ENCODE results near the gene GPBP1.
"Not testable (repeated sequence)": the region's sequence is repeated elsewhere in the genome, so short reads cannot be mapped to it uniquely, and the experiment has no call there.

GPBP1 gene

DNA sequence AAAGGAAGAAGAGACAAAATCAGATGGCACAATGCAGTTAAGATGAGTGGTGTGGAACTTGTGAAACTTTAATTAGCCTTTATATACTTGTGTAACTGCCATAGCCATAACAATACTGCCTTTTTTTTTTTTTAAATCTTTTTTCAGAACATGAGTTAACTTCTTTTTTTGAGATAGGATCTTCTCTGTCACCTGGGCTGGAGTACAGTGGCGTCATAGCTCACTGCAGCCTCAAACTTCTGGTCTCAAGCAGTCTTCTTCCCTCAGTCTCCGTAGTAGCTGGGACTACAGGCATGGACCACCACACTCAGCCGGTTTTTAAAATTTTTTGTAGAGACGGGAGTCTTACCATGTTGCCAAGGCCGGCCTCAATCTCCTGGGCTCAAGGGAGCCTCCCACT, 37.2 kb downstream of the GPBP1 start:
- no peak for DNase-seq

DNA sequence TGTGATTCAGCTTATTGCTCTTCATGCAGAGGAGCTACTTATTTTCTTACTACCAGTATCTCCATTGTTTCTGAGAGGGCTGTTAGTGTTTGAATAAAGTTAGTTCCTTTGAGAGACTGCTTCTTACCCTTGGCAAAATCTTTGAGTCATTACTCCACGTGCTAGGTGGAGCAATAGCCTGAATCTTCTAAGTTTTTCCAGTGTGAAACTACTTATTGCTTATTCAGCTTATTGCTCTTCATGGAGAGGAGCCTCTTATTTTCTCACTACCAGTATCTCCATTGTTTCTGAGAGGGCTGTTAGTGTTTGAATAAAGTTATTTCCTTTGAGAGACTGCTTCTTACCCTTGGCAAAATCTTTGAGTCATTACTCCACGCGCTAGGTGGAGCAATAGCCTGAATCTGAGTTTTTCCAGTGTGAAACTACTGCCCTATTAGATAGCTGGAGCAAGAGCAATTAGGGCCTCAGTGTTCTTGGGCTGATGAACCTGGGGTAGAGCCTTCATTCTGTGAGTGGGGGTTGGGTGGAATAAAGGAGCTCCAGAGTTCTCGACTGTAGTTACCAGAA, 41.9 kb downstream of the GPBP1 start:
- no peak for DNase-seq

DNA sequence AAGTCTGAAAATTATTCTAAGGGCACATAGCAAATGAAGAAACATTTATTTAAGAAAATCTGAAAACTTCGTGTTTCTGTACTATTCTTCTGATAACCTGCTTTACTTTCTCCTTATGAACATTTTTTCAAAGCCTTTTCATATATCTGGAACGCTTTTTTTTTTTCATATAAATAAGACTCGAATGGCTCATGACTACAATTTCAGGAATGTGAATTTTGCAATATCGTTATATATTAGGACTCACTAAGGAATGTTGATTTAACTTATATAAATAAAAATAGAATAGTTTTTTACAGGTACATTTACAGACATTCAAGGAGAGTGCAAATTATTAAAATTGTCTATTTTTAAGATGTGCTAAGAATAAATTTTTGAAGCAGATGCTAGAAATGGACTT, 42.9 kb downstream of the GPBP1 start:
- no peak for DNase-seq

DNA sequence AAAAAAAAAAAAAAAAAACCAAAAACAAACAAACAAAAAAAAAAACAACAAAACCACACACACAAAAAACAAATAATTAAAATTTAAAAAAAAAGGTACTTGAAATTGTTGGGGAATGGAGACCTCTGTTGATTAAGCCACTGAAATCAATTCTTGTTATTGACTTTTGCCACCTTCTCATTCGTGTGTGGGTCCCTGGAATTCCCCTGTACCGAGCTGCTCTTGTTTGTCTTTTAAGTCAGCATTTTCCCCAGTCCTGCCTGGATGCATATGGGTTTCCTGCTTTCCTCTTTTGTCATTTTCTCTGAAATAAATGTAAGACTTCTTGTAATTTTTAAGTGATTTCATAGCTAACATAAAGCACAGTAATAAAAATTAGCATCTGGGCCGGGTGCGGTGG, 45.5 kb downstream of the GPBP1 start:
- no peak for DNase-seq

DNA sequence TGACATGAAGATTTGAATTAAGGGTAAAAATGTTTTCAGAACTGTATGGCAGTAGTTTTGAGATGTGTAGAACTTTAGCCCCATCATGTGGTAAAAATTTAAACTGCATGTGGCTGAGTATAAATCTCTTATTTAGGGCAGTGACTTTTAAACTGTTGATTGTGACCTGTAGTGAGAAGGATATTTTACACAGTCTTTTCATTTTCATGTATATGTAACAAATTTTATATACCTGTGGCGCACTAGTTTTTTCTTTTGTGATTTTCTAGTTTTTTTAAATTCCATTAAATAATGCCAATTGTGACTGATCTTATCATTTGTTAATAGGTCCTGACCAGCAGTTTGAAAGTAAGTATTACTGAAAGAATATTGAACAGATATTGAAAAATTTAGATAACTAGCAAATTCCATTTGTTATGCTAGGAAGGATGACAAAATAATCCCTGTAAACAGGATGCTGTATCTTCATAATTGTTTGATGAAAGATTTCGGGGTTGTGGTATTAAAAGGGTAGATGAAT, 47.2 kb downstream of the GPBP1 start:
- no peak for DNase-seq

DNA sequence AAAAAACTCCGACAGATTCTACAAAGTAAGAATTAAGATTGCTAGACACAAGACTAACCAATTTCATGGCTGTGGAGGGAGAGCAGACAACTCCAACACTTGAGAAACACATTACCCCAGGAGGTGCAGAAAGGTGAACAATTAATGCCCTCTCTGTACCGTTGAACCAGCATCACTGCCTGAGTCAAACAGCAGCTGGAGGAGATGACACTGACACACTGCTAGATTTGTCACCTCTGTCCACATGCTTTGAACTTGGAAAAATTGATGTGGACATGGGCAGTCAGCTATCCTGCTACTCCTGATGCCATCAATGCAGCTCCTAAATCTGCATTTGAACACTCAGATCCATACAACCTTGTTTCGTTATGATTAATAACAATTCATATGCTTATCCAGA, 51.7 kb downstream of the GPBP1 start:
- DNase-seq: no peak

DNA sequence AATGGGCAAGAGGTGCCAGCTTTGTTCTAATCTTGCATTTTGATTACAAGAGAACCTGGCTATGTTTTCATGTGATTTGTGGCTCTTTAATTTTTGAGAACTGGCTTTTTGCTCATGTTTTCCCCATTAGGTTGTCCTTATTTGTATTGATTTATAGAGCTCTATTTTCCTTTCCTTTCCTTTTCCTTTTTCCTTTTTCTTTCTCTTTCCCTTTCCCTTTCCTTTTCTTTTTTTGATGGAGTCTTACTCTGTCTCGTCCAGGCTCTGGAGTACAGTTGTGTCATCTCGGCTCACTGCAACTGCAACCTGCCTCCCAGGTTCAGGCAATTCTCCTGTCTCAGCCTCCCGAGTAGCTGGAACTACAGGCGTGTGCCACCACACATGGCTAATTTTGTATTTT, 55.5 kb downstream of the GPBP1 start:
- no peak for DNase-seq

DNA sequence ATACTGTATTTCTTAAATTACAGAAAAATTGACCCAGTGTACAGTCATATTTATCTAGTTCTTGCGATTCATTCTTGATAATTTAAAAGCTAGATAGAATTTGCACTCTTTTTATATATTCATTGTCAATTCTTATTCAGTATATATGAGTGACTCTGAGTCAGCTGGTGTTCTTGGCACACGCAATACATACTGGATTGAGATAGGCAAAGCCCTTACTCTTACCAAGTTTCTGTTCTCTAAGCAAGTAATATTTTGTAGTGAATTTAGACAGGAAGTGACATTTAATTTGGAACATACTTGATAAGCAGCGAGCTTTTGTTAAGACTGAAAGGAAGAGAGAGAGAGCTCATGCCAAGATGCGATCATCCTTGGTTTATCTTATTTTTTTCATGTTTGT, 57.7 kb downstream of the GPBP1 start:
- no peak for DNase-seq

DNA sequence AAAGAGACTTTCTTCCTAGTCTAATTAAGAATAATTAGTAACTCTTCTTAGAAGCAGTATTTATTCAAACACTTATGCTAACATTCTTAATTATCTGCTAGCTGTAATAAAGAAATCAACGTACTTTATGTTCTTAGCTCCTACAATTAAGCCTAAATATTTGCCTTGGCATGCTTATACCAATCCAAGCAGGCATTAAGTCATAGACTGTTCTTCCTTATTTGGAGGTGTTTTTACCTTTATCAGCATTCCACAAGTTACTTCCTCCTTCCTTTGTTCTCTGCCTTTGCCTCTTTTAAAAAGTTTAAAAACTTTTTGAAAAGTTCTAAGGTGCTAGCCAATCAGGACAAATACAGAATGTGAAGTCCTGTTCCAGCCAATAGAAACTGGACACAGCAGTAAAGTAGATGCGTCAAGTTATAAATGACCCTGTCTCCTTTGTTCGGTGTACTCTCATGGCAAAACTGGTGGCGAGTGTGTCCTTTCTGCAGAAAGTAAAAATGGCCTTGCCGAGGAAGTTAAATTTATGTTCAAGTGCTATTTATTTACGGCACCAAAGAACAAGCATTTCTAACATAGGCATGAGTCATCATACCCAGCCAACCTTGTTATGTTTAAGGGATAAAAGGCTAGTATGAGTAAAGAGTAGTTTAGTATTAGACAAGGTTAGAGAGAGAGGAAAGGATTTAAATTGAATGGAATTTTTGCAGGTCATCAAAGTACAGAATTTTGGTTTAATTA, 58.6 kb downstream of the GPBP1 start:
- no peak for DNase-seq

DNA sequence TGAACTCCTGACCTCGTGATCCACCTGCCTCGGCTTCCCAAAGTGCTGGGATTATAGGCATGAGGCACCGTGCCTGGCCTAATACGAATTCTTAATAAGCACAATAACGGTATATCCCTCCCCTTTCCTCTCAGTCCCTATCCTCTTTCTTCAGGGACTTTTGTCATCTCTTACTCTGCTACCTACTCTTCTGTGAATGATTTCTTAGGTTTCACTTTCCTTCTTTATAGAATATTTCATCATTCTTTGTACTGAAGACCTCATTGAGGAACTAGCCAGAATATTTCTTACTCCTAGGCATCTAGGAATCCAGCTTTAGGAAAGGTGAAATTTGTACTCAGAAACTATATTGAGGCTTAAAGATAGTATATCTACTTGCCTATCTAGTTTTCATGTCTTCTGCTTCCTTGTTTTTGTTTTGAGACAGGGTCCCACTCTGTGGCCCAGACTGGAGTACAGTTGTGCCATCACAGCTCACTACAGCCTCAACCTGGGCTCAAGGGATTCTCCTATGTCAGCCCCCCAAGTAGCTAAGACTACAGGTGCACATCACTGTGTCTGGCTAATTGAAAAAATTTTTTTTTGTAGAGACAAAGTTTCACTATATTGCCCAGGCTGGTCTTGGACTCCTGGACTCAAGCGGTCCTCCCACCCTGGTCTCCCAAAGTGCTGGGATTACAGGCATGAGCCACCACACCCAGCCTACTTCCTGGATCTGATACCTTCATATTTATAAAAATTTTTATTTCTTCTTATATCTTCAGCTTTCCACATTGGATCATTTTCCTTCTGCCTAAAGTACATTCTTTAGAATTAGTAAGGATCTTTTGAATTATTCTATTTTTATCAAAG, 69.7 kb downstream of the GPBP1 start:
- DNase-seq: no peak

DNA sequence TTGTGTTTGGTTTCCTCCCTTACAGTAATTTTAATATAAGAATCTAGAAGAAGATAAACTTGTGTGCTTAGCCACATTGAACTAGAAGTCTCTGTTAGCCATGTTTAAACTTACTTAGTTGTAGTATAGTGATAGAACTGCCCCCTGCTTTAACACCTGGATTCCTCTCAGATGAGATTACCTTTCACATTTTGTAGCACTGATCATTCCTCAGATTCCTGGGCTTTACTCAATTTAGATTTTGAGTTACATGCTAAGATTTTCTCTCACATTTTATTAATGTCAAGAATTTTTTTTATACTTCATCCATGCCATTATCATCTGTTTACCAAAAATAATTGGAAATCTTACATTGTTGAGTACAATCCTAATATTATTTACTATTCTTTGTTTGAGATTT, 70.5 kb downstream of the GPBP1 start:
- no peak for DNase-seq

DNA sequence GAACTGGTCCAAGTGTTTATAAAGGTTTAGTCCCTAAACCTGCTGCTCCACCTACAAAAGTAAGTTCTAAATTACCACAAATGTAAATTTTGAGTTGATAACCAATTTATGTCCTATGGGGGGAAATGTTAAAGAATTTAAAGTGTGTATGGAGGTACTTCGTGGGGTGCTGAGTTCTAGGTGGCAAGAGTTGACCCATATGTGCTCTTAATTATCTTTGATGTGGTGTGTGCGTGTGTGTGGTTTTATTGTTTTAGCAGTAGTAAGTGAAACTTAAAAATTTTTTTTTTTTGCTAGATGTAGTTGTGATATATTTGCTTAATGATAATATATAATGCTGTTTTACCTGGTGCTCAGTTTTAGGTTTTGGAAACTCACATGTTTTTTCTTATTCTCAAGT, 72.6 kb downstream of the GPBP1 start:
- DNase-seq: no peak

DNA sequence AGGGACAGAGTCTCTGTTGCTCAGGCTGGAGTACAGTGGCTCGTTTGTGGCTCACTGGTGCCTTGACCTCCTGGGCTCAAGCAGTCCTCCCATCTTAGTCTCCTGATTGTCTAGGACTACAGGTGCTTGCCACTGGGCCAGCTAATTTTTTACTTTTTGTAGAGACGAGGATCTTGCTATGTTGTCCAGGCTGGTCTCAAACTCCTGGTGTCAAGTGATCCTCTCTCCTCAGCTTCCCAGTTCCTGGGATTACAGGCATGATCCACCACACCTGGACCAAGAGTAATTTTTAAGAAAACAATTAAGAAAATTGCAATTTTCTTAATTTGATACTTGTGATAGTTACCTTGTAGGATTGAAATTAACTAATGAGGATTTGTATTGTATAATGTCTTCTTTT, 73.9 kb downstream of the GPBP1 start:
- DNase-seq: no peak

DNA sequence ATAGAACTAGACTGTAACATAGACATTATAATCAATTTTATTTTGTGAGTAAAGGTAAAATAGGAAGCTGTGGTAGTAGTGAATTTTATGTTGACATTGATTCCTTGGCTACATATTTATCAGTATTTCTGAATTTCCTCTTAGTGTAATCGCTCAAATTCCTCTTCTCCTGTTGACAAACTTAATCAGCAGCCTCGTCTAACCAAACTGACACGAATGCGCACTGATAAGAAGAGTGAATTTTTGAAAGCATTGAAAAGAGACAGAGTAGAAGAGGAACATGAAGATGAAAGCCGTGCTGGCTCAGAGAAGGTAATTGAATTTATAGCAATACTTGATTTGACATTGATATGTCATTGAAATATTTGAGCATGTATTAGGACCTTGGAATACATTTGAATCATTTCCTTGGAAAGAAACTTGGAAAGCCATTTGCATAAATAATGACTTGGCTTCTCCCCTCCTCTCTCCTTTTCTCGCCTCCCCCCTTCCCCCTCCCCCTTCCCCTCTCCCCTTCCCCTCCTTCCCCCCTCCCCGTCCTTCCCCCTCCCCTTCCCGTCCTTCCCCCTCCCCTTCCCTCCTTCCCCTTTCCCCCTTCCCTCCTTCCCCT, 75.5 kb downstream of the GPBP1 start:
- DNase-seq: no peak

DNA sequence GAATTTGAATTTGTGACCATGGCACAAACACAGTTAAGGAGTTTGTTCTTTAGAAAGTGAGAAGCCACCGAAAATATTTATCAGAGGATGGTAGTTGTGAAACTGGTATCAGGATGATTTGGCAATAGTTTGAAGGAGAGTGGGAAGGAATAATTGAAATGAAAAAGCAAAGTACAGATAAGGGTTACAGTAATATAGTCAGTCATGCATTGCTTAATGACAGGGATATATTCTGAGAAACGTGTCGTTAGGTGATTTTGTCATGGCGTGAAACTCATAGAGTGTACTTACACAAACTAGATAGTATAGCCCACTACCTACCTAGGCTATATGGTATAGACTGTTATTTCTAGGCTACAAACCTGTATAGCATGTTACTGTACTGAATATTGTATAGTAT, 84.2 kb downstream of the GPBP1 start:
- no peak for DNase-seq

DNA sequence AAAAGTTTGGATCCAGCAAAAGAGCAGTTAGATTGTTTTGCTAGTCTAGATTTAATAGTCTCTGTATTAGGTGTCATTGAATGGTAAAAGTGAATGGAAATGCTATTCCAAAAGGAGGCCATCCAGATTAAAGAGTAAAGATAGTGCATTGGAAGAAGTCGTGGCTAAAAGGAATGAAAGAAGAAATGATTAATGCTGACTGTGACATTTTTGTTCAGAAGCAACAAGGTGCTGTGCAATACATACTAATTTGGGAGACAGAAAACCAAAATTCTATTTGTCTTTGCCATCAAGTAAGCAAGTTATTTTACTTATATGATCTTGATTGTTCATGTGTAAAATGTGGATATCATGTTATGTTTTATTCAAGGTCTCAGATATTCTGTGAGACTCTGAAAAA, 85.1 kb downstream of the GPBP1 start:
- no peak for DNase-seq

DNA sequence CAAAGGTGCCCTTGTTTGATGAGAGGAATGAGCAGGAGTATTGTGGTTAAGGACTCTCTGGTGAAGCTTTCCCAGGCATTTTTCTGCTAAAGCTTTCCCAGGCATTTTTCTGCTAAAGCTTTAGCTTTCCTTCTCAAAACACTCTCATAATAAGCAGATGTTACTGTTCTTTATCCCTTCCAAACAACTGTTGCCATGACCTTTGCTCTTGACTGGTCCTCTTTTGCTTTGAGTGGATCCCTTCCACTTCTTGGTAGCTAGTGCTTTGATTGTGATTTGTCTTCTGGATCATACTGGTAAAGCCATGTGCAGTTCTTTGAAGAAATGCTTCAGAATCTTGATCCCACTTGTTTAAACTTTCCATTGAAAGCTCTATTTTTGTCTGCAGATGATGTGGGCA, 85.8 kb downstream of the GPBP1 start:
- no peak for DNase-seq

DNA sequence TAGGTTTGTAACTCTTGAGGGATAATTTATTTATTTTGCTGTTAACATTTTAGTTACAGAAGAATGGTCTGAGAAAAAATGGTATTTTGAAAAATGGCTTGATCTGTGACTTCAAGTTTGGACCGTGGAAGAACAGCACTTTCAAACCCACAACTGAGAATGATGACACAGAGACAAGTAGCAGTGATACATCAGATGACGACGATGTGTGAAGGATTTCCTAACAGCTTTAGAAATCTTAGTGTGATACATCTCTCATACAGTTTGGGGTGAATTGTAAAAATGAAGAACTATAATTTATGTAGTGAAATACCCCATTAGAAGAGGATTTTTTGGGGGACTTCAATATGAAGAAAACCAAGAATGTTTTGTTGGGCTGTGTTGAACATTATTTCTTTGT, 88.7 kb downstream of the GPBP1 start:
- no peak for DNase-seq

DNA sequence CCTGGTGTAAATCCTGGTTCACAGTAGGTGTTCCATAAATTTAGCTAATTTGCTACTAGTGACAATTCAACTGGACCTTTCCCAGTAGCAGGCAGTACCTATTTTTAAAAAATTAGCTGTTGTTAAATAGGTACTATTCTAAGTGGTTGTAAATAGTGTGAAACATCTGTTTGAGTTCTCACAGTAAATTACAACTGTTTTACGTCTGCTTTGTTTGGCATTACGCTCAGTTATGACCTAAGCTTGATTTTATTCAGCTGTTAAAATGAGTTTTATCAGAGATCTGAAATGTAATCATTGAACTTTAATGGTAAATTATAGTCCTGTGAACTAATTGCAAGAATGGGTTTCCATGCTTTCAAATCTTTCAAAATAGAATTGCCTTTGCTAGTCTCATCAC, 93.9 kb downstream of the GPBP1 start:
- no peak for DNase-seq

DNA sequence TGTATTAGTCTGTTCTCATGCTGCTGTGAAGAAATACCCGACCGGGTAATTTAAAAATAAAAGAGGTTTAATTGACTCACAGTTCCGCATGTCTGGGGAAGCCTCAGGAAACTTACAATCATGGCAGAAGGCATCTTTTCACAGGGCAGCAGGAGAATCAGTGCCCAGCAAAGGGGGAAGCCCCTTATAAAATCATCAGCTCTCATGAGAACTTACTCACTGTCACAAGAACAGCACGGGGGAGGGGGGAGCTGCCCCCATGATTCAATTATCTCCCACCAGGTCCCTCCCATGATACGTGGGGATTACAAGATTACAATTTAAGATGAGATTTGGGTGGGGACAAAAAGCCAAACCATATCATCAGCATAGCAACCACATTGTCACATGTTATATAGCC, 102.5 kb downstream of the GPBP1 start:
- no peak for DNase-seq

DNA sequence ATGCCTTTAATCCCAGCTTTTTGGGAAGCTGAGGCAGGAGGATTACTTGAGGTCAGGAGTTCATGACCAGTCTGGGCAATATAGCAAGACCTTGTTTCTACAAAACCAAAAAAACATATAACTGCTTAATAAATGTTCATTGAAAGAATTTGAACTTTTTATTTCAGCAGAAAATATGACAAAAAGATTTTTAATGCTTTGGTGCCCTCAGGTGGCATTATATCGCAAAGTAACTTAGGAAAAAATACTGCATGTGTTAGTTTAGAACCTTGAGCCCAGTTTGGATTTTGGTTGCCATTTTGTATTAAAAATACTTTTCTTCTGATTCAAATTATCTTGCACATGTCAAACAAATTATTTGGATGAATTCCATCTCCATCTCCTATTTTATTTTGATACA, 103.2 kb downstream of the GPBP1 start:
- DNase-seq: no peak

DNA sequence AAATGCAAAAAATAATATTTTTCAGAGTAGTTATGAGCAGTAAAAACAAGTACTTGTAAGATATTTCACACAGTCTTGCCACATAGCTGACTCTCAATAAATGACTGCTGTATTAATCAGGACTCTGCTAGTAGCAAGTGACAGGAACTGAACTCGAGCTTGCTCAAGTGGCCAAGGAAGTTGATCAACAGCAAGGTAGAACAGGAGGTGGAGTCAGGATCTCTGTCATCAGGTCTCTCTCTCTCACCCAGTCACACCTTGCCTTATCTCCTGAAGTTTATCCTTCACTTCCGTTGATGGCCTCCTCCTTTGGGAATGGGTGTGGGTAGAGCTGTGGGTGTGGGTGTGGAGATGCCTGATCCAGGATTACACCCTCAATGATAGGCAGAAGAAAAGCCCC, 107.0 kb downstream of the GPBP1 start:
- no peak for DNase-seq

DNA sequence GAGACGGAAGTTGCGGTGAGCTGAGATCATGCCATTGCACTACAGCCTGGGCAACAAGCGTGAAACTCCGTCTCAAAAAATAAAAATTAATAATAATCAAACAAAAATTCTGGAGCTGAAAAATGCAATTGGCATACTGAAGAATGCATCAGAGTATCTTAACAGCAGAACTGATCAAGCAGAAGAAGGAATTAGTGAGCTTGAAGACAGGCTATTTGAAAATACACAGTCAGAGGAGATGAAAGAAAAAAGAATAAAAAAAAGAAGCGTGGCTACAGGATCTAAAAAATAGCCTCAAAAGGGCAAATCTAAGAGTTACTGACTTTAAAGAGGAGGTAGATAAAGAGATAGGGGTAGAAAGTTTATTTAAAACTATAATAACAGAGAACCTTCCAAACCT, 111.2 kb downstream of the GPBP1 start:
- not testable (repeated sequence) for DNase-seq

DNA sequence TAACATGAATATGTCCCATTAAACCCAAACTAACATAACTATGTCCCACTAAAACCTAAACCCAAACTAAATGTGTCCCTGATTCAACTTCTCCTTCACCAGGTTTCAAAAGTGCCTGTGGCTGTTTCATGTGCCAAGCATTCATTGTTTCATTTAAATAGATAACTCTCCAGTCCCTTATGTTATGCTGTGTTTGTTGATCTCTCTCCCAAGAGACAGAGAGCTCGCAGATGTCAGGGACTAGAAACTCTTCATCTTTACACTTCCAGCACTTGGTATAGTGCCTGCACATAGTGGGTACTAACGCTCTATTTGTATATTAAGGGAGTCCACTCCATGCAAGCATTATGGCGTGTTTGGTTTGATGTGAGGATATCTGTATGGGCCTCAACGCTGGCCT, 118.0 kb downstream of the GPBP1 start:
- no peak for DNase-seq
